Measurements from ENCODE around the gene IL21R. TPM values are rescaled to one million over a fixed set of nuclear protein-coding genes. Genes with fewer than 3 reads are reported as not detected.

Gene IL21R
- total RNA-seq, 4 donors from 2014 or later = 0.23 to 0.40 (median 0.25) TPM; not detected in 1

DNA sequence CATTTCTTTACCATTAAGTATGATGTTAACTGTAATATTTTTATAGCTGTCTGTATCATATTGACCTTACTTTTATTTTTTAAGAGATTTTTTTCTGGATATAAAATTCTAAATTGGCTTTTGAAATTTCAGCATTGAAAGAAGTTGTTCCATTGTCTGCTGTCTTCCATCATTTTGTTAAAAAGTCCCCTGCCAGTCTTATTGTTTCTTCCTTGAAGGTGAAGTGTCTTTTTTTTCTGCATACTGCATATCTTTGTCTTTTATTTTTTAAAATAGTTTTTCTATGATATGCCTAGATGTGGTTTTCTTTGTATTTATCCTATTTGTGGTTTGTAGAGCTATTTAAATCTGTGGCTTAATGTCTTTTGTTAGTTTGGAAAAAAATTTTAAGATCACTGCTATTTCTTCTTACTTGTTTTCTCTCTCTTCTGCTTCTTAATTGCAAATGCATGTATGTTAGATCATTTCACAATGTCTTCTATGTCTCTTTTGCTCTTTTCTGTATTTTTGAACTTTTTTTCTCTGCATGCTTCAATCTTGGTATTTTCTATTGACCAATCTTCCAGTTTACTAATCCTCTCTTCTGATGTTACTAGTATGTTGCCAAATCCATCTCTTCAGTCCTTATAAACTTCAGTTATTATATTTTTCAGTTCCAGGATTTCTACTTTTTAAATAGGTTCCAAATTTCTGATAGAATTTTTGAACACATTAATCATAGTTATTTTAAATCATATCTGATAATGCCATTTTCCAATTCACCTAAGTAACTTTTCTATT is 20.2 kb downstream of the IL21R start:
- no peak for ATAC-seq
- peaks cover 0 to 14% (median 0%) of the 10 kb centered on the region in 3 donors for H3K9me3 ChIP-seq
- no peak overlapping the region for H3K4me3 ChIP-seq
- TF ChIP-seq EP300 (IDR thresholded peaks at IDR 0.05) (no peak), POLR2A (IDR thresholded peaks at IDR 0.05) (no peak), POLR2AphosphoS5 (IDR thresholded peaks at IDR 0.05) (no peak)
- TF ChIP-seq, protein P1, sequence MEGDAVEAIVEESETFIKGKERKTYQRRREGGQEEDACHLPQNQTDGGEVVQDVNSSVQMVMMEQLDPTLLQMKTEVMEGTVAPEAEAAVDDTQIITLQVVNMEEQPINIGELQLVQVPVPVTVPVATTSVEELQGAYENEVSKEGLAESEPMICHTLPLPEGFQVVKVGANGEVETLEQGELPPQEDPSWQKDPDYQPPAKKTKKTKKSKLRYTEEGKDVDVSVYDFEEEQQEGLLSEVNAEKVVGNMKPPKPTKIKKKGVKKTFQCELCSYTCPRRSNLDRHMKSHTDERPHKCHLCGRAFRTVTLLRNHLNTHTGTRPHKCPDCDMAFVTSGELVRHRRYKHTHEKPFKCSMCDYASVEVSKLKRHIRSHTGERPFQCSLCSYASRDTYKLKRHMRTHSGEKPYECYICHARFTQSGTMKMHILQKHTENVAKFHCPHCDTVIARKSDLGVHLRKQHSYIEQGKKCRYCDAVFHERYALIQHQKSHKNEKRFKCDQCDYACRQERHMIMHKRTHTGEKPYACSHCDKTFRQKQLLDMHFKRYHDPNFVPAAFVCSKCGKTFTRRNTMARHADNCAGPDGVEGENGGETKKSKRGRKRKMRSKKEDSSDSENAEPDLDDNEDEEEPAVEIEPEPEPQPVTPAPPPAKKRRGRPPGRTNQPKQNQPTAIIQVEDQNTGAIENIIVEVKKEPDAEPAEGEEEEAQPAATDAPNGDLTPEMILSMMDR (IDR thresholded peaks at IDR 0.05) = no peak
- H3K4me1 ChIP-seq = no peaks in the 10 kb centered on the region
- H3K27ac ChIP-seq = no peak overlapping the region
- no peaks in the 10 kb centered on the region for H3K36me3 ChIP-seq
- peaks cover 5% of the 10 kb centered on the region for H3K27me3 ChIP-seq

DNA sequence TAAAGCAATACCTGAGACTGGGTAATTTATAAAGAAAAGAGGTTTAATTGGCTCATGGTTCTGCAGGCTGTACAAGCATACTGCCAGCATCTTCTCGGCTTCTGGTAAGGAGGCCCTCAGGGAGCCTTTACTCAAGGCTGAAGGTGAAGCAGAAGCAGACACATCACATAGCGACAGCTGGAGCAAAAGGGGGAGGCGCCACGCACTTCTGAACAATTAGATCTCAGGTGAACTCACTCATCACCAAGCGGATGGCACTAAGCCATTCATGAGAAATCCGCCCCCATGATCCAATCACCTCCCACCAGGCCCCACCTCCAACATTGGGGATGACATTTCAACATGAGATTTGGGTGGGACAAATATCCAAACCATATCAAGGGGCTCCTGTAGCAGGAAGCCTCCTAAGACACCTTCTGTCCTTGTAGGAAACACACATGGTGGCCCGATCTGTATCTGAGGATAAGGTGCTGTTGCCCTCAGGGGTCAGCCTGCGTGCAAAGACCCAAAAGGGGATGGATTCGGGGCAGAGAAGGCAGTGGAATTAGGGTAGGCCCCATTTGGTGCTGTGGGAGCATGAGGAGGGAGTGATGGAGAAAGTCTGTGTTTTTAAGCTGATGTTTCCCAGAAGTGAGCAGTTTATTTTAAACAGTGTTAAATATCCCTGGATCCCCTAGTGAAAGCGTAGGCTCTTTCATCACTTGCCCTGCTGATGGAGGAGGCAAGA is 23.0 kb downstream of the IL21R start:
- 91% methylated on average over 9 of the region's 10 CpGs; no CpG with 5 or more reads in 1 of the 2 donors for WGBS, 2 donors (ENCODE audit: low coverage in 1 of 2)
- Histone ChIP-seq H3K9me3 (peaks cover 0 to 14% (median 0%) of the 10 kb centered on the region in 3 donors), H3K4me1 (no peaks in the 10 kb centered on the region), H3K36me3 (no peaks in the 10 kb centered on the region), H3K4me3 (no peak overlapping the region), H3K27me3 (peaks cover 31% of the 10 kb centered on the region), H3K27ac (no peak overlapping the region)
- TF ChIP-seq EP300 (IDR thresholded peaks at IDR 0.05) = no peak
- TF ChIP-seq, protein P1 (IDR thresholded peaks at IDR 0.05) = no peak
- no peak for ATAC-seq

DNA sequence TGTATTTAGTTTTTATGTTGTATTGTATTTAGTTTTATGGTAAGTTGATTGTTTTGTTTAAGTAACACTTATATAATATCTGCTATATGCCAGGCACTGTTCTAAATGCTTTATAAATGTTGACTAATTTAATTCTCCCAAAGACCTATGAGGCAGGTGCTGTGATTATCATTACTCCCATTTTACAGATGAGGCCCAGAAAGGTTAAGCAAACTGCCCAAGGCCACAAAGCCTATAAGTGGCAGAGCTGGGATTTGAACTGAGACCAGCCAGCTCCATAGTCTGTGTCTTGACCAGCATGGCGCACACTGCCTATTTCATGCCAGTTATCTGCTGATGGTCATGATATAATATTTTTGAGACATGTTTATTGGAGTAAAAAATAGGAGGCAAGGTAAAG is 24.0 kb downstream of the IL21R start:
- WGBS, 2 donors (ENCODE audit: low coverage in 1 of 2) = 92% methylated on average over 1 of the region's 1 CpG; no CpG with 5 or more reads in 1 of the 2 donors
- Histone ChIP-seq H3K4me3 (no peak overlapping the region), H3K4me1 (no peaks in the 10 kb centered on the region), H3K27me3 (peaks cover 42% of the 10 kb centered on the region), H3K9me3 (peaks cover 0 to 14% (median 0%) of the 10 kb centered on the region in 3 donors), H3K36me3 (no peaks in the 10 kb centered on the region), H3K27ac (no peak overlapping the region)
- TF ChIP-seq, protein P1 (IDR thresholded peaks at IDR 0.05) = no peak
- no peak for TF ChIP-seq EP300 (IDR thresholded peaks at IDR 0.05)
- TF ChIP-seq POLR2A (IDR thresholded peaks at IDR 0.05) = no peak
- ATAC-seq = no peak

DNA sequence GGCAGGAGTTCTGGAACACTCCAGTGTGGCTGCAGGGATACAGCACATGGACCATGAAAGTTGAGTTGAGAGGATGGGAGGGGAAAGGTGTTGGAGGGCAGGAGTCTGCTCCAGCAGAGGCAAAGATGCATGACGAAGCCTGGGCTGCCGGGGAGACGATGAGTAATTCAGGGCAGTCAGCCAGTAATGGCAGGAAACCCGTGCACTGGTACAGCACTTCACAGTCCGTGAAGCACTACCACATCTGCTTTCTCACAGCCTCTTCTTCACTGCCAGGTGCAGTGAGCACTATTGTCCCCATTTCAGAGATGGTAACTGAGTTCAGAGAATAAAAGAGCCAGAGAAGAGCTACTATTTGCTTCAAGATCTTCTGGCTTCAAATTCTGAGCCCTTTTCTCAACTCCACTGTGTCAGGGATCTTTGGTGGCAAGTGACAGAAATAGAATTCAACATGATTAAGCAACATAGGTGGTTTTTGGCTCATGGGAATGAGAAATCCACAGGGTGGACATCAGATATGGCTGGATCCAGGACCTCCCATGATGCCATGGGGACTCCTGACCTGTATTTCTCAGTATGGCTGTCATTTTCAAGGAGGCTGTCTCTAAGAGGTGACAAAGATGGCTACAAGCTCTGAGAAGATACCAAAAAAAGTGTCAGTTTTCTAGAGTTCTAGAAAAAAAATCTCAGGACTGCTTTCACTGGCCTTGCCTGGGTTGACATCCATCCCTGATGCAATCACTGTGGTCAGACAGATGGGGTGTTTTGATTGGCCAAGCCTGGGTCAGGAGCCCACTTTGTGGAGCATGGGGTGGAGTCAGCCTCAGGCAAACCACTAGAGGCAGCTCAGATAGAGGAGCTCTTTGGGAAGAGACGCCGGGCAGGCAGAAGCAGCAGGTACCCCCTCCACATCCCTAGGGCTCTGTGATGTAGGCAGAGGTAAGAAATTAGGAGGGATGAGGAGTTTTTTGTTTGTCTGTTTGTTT is 24.7 kb downstream of the IL21R start:
- TF ChIP-seq POLR2A (IDR thresholded peaks at IDR 0.05) = no peak
- no peak for TF ChIP-seq EP300 (IDR thresholded peaks at IDR 0.05)
- TF ChIP-seq, protein P1 (IDR thresholded peaks at IDR 0.05) = no peak
- TF ChIP-seq POLR2AphosphoS5 (IDR thresholded peaks at IDR 0.05) = no peak
- WGBS, 2 donors (ENCODE audit: low coverage in 1 of 2) = 0 to 36% methylated on average over 2 to 7 of the region's 7 CpGs
- peaks cover 0 to 14% (median 0%) of the 10 kb centered on the region in 3 donors for H3K9me3 ChIP-seq
- ATAC-seq = no peak
- H3K36me3 ChIP-seq = no peaks in the 10 kb centered on the region
- H3K4me1 ChIP-seq = no peaks in the 10 kb centered on the region
- no peak overlapping the region for H3K27ac ChIP-seq
- no peak overlapping the region for H3K4me3 ChIP-seq
- H3K27me3 ChIP-seq = peaks cover 49% of the 10 kb centered on the region
